K562 (cell line): ENCODE data around the gene FN3K. TPM values are rescaled to one million over a fixed set of nuclear protein-coding genes. Genes with fewer than 3 reads are reported as not detected.
A peak's percentile ranks its signal among the peaks of the same experiment; 100 is the strongest.

Experiments used
- ADNP ChIP-seq: fragments of 200-800 bp; sonication (Bioruptor generic); IDR thresholded peaks from 2 replicates; pipeline ENCODE4 v1.6.1; 2016; ENCODE audit warnings: missing genetic modification characterization, missing compliant biosample characterization
- ARID3A ChIP-seq: IDR thresholded peaks from 2 replicates; pipeline ENCODE4 v1.6.1; 2012; ENCODE audit warnings: low read depth, low read length, improper control_type of control experiment, borderline replicate concordance
- CBX3 ChIP-seq, 2 experiments: IDR thresholded peaks; 1 replicate in 1 of 2; 2 replicates in 1 of 2; pipeline ENCODE4 v1.6.1; 2012; ENCODE audit warnings: inconsistent platforms in 2 of 2, low read length in 2 of 2, borderline replicate concordance in 1 of 2, control low read depth in 1 of 2
- CC2D1A ChIP-seq: fragments of 450-650 bp; IDR thresholded peaks from 2 replicates; pipeline ENCODE4 v1.6.1; 2017; ENCODE audit warnings: mild to moderate bottlenecking
- CCAR2 ChIP-seq: fragments of 200-400 bp; formaldehyde crosslinking; IDR thresholded peaks from 2 replicates; pipeline ENCODE4 v1.6.1; 2017; ENCODE audit warnings: mild to moderate bottlenecking, low read depth, low read length
- CTCF ChIP-seq, 3 experiments: IDR thresholded peaks in 2 of 3; conservative IDR thresholded peaks in 1 of 3; 2 replicates each; pipeline ENCODE4 v1.5.1; 2011 to 2012; ENCODE audit warnings: low read length in 3 of 3, mild to moderate bottlenecking in 3 of 3, control low read depth in 2 of 3, improper control_type of control experiment in 1 of 3, inconsistent platforms in 1 of 3, low read depth in 1 of 3, mixed read lengths in 1 of 3, moderate library complexity in 1 of 3; ENCODE audit not compliant: insufficient read depth in 2 of 3
- DEAF1 ChIP-seq: fragments of 450-650 bp; formaldehyde crosslinking; IDR thresholded peaks from 2 replicates; pipeline ENCODE4 v1.4.0; 2020; ENCODE audit warnings: mild to moderate bottlenecking, moderate library complexity
- FIP1L1 ChIP-seq: fragments of 200-400 bp; formaldehyde crosslinking; IDR thresholded peaks from 2 replicates; pipeline ENCODE4 v1.6.1; 2018; ENCODE audit warnings: mild to moderate bottlenecking, low read depth, low read length; ENCODE audit not compliant: poor library complexity, severe bottlenecking
- FOXM1 ChIP-seq, 2 experiments: fragments of 450-650 bp in 1 of 2; sonication (generic) in 1 of 2; formaldehyde crosslinking in 1 of 2; IDR thresholded peaks; 2 replicates each; pipeline versions ENCODE4 v1.6.1 to v1.9.0; 2017 to 2022; ENCODE audit warnings: low read depth in 2 of 2, mild to moderate bottlenecking in 2 of 2, missing genetic modification reagents in 1 of 2, moderate library complexity in 1 of 2
- HDAC2 ChIP-seq: fragments of 450-650 bp; IDR thresholded peaks from 2 replicates; pipeline ENCODE4 v1.6.1; 2016; ENCODE audit warnings: mild to moderate bottlenecking
- PRPF4 ChIP-seq: fragments of 200-400 bp; formaldehyde crosslinking; IDR thresholded peaks from one replicate; pipeline ENCODE4 v1.6.1; 2017; ENCODE audit warnings: low read length, low read depth, mild to moderate bottlenecking; ENCODE audit not compliant: insufficient read depth, poor library complexity, severe bottlenecking
- RAD21 ChIP-seq, 2 experiments: fragments of 250-450 bp in 1 of 2; fragments of 450-650 bp in 1 of 2; sonication (Bioruptor Pico) in 1 of 2; formaldehyde crosslinking in 1 of 2; IDR thresholded peaks in 1 of 2; conservative IDR thresholded peaks in 1 of 2; 2 replicates each; pipeline versions ENCODE4 v1.4.0 to v1.8.0; 2020 to 2022; ENCODE audit warnings: mild to moderate bottlenecking in 2 of 2, moderate library complexity in 1 of 2
- SREBF1 ChIP-seq: fragments of 150-350 bp; IDR thresholded peaks from 2 replicates; pipeline ENCODE4 v1.6.1; 2014; ENCODE audit warnings: antibody characterized with exemption, low read depth, low read length, borderline replicate concordance
- VEZF1 ChIP-seq: fragments of 200-800 bp; sonication (Bioruptor generic); IDR thresholded peaks from 2 replicates; pipeline ENCODE4 v1.6.1; 2017; ENCODE audit warnings: missing genetic modification characterization, missing compliant biosample characterization
- ZBTB12 ChIP-seq: fragments of 250-450 bp; sonication (Bioruptor Pico); IDR thresholded peaks from 2 replicates; pipeline ENCODE4 v1.4.0; 2020
- ZNF253 ChIP-seq: fragments of 250-450 bp; sonication (Bioruptor Pico); conservative IDR thresholded peaks from 2 replicates; pipeline ENCODE4 v1.6.1; 2021; ENCODE audit warnings: mild to moderate bottlenecking
- ZNF551 ChIP-seq: fragments of 250-450 bp; sonication (Bioruptor Pico); IDR thresholded peaks from 2 replicates; pipeline ENCODE4 v1.5.0; 2021; ENCODE audit warnings: mild to moderate bottlenecking, moderate library complexity
- polyA plus RNA-seq, 8 experiments: library from polyadenylated mRNA; depleted of rRNA in 4 of 8; stranded (reverse) in 5 of 8; unstranded in 3 of 8; fragments of >200 nt; fragmentation: Nextera tagmentation in 2 of 8; fragmentation: Illumina TruSeq in 1 of 8; extraction: Ambion mirVana in 2 of 8; extraction: Trizol in 1 of 8; gene quantifications; 2 replicates each; pipeline versions ENCODE4 v1.2.1 to v1.2.3, GENCODE V29; 2011 to 2014; ENCODE audit warnings: inconsistent platforms in 1 of 8, missing spikeins in 1 of 8
- total RNA-seq, 7 experiments: library from RNA; depleted of rRNA in 6 of 7; stranded (reverse); fragments of >200 nt in 6 of 7; fragmentation: Illumina TruSeq in 2 of 7; extraction: Trizol in 2 of 7; gene quantifications; 2 replicates each; pipeline versions ENCODE4 v1.2.1 to v1.2.3, GENCODE V29; 2011 to 2021; ENCODE audit warnings: low replicate concordance in 1 of 7

The FN3K gene
- total and polyA plus RNA-seq, 9 of the 15 experiments (the other 6 are each of a cell fraction or from before 2014, with no cell fraction given): 0.08 to 22.7 (median 3.8) TPM

- TF ChIP-seq ZBTB12: no peak
- TF ChIP-seq HDAC2: no peak
- no peak for TF ChIP-seq ADNP
- no peak for TF ChIP-seq CBX3 (IDR thresholded peaks at IDR 0.05; ENCODE audit: borderline replicate concordance in 1 of 2, low read length in 2 of 2)
- TF ChIP-seq ARID3A: peak; percentile 73
- TF ChIP-seq ZNF551: no peak
- no peak for TF ChIP-seq PRPF4
- no peak for TF ChIP-seq CCAR2
- peak; percentile 64 to 78 (median 74) for TF ChIP-seq CTCF (IDR thresholded peaks at IDR 0.05 in 2 of 3, conservative IDR thresholded peaks at IDR 0.05 in 1 of 3; ENCODE audit: insufficient read depth in 2 of 3, low read depth in 1 of 3, low read length in 3 of 3)
- no peak for TF ChIP-seq DEAF1 (CRISPR knock-in tag)
- peak; percentile 30 to 66; a peak in 3 of 4 replicates for TF ChIP-seq RAD21 (CRISPR knock-in tag; conservative IDR thresholded peaks at IDR 0.05 in 1 of 2, IDR thresholded peaks at IDR 0.05 in 1 of 2)
- 0 out of 2 replicates have a peak, but pooled peaks have one; percentile 47 for TF ChIP-seq CC2D1A
- TF ChIP-seq ZNF253: no peak
- no peak for TF ChIP-seq FOXM1 (IDR thresholded peaks at IDR 0.05; ENCODE audit: low read depth)
- no peak for TF ChIP-seq FOXM1 (CRISPR knock-in tag; IDR thresholded peaks at IDR 0.05; ENCODE audit: low read depth)
- TF ChIP-seq SREBF1: no peak
- TF ChIP-seq FIP1L1: no peak
- no peak for TF ChIP-seq VEZF1 (CRISPR knock-in tag)
Observed at GRCh38 chr17:82767041-82767754, 31.8 kb downstream of the FN3K start (continued).
